IMR-90 (cell line): ENCODE data around the gene MAGI1.

ENCODE experiments used
- BHLHE40 ChIP-seq: fragments of 150-350 bp; IDR thresholded peaks from 2 replicates; pipeline ENCODE4 v1.6.1; 2016; ENCODE audit warnings: mild to moderate bottlenecking, low read depth, low read length
- CEBPB ChIP-seq: IDR thresholded peaks from 2 replicates; pipeline ENCODE4 v1.6.1; 2012; ENCODE audit warnings: low read depth, low read length, improper control_type of control experiment
- POLR2A ChIP-seq: IDR thresholded peaks from 2 replicates; pipeline ENCODE4 v1.6.1; 2012; ENCODE audit warnings: mild to moderate bottlenecking, low read depth, low read length
- SMC3 ChIP-seq: fragments of 150-350 bp; IDR thresholded peaks from 2 replicates; pipeline ENCODE4 v1.6.1; 2016; ENCODE audit warnings: low read depth, mild to moderate bottlenecking, antibody characterized with exemption, low read length, moderate library complexity
- TF ChIP-seq, protein P1 (sequence below): conservative IDR thresholded peaks from 2 replicates; pipeline ENCODE4 v1.5.1; 2012; ENCODE audit warnings: mild to moderate bottlenecking, low read depth, low read length, improper control_type of control experiment
- TF ChIP-seq, protein P2 (sequence below): fragments of 150-350 bp; IDR thresholded peaks from 2 replicates; pipeline ENCODE4 v1.6.1; 2017; ENCODE audit warnings: mild to moderate bottlenecking, antibody characterized with exemption, low read length, low read depth
- TF ChIP-seq, protein P3 (sequence below): fragments of 150-350 bp; IDR thresholded peaks from 2 replicates; pipeline ENCODE4 v1.6.1; 2016; ENCODE audit warnings: low read depth, mild to moderate bottlenecking, low read length, moderate library complexity, borderline replicate concordance

DNA sequence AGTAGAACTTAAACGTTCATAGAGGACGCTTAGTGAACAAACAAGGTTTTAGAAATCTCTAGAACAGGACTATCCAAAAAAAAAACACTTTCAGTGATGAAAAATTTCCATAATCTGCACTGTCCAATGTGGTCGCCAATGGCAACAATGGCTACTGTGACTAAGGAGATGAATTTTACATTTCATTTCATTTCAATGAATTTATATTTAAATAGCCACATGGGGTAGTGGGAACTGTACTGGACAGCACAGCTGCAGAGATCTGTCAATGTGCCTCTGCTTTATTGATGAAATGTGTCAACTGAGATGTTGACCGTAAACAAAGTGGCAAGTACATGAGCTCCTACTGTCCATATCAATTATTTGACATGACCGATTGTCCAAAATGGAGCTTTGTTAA is 222.5 kb downstream of the MAGI1 start:
- TF ChIP-seq, protein P1, sequence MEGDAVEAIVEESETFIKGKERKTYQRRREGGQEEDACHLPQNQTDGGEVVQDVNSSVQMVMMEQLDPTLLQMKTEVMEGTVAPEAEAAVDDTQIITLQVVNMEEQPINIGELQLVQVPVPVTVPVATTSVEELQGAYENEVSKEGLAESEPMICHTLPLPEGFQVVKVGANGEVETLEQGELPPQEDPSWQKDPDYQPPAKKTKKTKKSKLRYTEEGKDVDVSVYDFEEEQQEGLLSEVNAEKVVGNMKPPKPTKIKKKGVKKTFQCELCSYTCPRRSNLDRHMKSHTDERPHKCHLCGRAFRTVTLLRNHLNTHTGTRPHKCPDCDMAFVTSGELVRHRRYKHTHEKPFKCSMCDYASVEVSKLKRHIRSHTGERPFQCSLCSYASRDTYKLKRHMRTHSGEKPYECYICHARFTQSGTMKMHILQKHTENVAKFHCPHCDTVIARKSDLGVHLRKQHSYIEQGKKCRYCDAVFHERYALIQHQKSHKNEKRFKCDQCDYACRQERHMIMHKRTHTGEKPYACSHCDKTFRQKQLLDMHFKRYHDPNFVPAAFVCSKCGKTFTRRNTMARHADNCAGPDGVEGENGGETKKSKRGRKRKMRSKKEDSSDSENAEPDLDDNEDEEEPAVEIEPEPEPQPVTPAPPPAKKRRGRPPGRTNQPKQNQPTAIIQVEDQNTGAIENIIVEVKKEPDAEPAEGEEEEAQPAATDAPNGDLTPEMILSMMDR = no peak
- TF ChIP-seq CEBPB (no peak), POLR2A (no peak), SMC3 (no peak), BHLHE40 (no peak)
- TF ChIP-seq, protein P2, sequence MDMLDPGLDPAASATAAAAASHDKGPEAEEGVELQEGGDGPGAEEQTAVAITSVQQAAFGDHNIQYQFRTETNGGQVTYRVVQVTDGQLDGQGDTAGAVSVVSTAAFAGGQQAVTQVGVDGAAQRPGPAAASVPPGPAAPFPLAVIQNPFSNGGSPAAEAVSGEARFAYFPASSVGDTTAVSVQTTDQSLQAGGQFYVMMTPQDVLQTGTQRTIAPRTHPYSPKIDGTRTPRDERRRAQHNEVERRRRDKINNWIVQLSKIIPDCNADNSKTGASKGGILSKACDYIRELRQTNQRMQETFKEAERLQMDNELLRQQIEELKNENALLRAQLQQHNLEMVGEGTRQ = no peak
- TF ChIP-seq, protein P3, sequence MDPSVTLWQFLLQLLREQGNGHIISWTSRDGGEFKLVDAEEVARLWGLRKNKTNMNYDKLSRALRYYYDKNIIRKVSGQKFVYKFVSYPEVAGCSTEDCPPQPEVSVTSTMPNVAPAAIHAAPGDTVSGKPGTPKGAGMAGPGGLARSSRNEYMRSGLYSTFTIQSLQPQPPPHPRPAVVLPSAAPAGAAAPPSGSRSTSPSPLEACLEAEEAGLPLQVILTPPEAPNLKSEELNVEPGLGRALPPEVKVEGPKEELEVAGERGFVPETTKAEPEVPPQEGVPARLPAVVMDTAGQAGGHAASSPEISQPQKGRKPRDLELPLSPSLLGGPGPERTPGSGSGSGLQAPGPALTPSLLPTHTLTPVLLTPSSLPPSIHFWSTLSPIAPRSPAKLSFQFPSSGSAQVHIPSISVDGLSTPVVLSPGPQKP = no peak
